ENCODE measurements around the gene TMEM106C. TPM values are rescaled to one million over a fixed set of nuclear protein-coding genes. Genes with fewer than 3 reads are reported as not detected.

Gene TMEM106C
- total RNA-seq, 1 experiment from 2014 or later: 48.3 TPM

DNA sequence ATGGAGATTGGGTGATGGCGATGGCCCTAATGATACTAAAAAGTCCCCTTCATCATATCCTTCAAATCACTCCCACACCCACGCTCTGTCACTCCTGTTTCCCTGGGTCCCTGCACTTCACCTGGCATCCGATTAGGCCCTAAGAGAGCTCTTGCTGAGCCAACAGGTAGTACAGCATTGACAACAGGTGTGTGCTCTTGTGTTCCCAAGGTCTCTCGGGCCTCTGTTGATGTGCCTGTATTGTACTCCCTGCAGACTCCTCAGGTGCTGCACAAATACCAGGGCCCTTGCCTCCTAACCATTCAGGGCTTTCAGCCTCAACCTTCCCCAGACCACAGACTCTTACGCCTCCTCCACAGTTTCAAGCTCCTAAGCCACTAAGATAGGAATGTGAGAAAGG lies 32.8 kb upstream of the TMEM106C start (continued):
- TF ChIP-seq, protein P1, sequence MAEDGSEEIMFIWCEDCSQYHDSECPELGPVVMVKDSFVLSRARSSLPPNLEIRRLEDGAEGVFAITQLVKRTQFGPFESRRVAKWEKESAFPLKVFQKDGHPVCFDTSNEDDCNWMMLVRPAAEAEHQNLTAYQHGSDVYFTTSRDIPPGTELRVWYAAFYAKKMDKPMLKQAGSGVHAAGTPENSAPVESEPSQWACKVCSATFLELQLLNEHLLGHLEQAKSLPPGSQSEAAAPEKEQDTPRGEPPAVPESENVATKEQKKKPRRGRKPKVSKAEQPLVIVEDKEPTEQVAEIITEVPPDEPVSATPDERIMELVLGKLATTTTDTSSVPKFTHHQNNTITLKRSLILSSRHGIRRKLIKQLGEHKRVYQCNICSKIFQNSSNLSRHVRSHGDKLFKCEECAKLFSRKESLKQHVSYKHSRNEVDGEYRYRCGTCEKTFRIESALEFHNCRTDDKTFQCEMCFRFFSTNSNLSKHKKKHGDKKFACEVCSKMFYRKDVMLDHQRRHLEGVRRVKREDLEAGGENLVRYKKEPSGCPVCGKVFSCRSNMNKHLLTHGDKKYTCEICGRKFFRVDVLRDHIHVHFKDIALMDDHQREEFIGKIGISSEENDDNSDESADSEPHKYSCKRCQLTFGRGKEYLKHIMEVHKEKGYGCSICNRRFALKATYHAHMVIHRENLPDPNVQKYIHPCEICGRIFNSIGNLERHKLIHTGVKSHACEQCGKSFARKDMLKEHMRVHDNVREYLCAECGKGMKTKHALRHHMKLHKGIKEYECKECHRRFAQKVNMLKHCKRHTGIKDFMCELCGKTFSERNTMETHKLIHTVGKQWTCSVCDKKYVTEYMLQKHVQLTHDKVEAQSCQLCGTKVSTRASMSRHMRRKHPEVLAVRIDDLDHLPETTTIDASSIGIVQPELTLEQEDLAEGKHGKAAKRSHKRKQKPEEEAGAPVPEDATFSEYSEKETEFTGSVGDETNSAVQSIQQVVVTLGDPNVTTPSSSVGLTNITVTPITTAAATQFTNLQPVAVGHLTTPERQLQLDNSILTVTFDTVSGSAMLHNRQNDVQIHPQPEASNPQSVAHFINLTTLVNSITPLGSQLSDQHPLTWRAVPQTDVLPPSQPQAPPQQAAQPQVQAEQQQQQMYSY (CRISPR knock-in tag; IDR thresholded peaks at IDR 0.05): no peak
- no peak for TF ChIP-seq NR1H2 (CRISPR knock-in tag; IDR thresholded peaks at IDR 0.05)
- no peak for TF ChIP-seq SOX15 (CRISPR knock-in tag; IDR thresholded peaks at IDR 0.05)
- TF ChIP-seq, protein P2, sequence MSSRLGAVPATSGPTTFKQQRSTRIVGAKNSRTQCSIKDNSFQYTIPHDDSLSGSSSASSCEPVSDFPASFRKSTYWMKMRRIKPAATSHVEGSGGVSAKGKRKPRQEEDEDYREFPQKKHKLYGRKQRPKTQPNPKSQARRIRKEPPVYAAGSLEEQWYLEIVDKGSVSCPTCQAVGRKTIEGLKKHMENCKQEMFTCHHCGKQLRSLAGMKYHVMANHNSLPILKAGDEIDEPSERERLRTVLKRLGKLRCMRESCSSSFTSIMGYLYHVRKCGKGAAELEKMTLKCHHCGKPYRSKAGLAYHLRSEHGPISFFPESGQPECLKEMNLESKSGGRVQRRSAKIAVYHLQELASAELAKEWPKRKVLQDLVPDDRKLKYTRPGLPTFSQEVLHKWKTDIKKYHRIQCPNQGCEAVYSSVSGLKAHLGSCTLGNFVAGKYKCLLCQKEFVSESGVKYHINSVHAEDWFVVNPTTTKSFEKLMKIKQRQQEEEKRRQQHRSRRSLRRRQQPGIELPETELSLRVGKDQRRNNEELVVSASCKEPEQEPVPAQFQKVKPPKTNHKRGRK (CRISPR knock-in tag; IDR thresholded peaks at IDR 0.05; ENCODE audit: borderline replicate concordance): no peak
- TF ChIP-seq, protein P3, sequence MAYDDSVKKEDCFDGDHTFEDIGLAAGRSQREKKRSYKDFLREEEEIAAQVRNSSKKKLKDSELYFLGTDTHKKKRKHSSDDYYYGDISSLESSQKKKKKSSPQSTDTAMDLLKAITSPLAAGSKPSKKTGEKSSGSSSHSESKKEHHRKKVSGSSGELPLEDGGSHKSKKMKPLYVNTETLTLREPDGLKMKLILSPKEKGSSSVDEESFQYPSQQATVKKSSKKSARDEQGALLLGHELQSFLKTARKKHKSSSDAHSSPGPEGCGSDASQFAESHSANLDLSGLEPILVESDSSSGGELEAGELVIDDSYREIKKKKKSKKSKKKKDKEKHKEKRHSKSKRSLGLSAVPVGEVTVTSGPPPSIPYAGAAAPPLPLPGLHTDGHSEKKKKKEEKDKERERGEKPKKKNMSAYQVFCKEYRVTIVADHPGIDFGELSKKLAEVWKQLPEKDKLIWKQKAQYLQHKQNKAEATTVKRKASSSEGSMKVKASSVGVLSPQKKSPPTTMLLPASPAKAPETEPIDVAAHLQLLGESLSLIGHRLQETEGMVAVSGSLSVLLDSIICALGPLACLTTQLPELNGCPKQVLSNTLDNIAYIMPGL (CRISPR knock-in tag; IDR thresholded peaks at IDR 0.05): no peak
- no peak for TF ChIP-seq FOXJ3 (CRISPR knock-in tag; IDR thresholded peaks at IDR 0.05; ENCODE audit: borderline replicate concordance)

DNA sequence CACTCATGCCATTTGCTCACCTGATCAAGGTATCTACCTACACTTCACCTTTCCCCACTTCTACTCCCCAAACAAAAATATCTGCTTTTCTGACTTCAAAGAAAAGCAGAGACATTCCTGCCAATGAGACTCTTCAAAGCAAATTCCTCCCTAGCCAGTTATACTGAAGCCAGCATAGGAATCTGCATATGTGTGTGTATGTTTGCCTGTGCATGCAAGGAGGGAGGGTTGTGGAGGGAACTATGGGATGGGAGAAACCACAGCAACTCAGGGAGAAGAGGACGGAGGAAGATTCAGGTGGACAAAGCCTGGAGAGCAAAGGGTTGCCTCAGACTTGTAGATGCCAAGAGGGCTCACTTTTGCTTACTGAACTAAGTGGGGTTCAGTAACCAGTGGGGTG lies 32.2 kb upstream of the TMEM106C start:
- ATAC-seq (no peak), DNase-seq (ENCODE audit: low spot score) (no peak)
- H3K27ac Mint-ChIP-seq: no peak overlapping the region
- TF ChIP-seq ZNF219 (CRISPR knock-in tag; IDR thresholded peaks at IDR 0.05; ENCODE audit: borderline replicate concordance) (no peak), FOXK1 (CRISPR knock-in tag; IDR thresholded peaks at IDR 0.05) (no peak), ZNF416 (CRISPR knock-in tag; IDR thresholded peaks at IDR 0.05) (no peak), FOXP1 (CRISPR knock-in tag; IDR thresholded peaks at IDR 0.05; ENCODE audit: borderline replicate concordance) (no peak), ZNF232 (CRISPR knock-in tag; IDR thresholded peaks at IDR 0.05) (no peak), FOXJ3 (CRISPR knock-in tag; IDR thresholded peaks at IDR 0.05; ENCODE audit: borderline replicate concordance) (no peak), CREB1 (CRISPR knock-in tag; IDR thresholded peaks at IDR 0.05) (no peak)
- TF ChIP-seq, protein P2 (CRISPR knock-in tag; IDR thresholded peaks at IDR 0.05; ENCODE audit: borderline replicate concordance): no peak
- POLR2A ChIA-PET: interaction anchor here (0.6 kb wide), 1 partner anchor 725 kb away, joined by 5 read pairs; no protein-coding TSS in a partner anchor
- CTCF ChIA-PET: interaction anchor here (1.4 kb wide), 1 partner anchor 11 kb away, joined by 3 read pairs; no protein-coding TSS in a partner anchor
- H3K27me3 Mint-ChIP-seq (ENCODE audit: low read depth): peaks cover 4% of the 10 kb centered on the region; the same call in 1 of the 2 replicates
- no peaks in the 10 kb centered on the region for H3K4me1 Mint-ChIP-seq
- no peaks in the 10 kb centered on the region for H3K36me3 Mint-ChIP-seq
- no peaks in the 10 kb centered on the region for H3K9me3 Mint-ChIP-seq
- H3K4me3 Mint-ChIP-seq: no peak overlapping the region

DNA sequence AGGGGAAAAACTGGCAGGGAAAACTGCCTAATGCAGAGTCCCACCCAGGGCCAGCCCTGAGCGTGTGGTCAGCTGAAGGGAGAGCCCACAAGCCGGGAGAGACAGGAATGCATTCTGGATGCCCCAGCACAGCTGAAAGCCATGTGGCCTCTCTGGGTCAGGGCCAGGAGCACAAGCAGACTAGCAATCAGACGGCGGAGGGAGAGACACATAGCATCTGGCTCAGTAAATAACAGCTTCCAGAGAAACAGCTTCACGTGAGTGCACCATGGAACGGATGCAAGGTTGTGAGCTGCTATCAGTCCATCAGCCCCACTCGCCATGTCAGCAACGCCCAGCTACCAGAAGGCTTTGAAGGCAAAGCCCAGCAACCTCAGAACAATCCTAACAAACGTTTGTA lies 28.2 kb upstream of the TMEM106C start:
- ATAC-seq: no peak
- H3K9me3 Mint-ChIP-seq: no peaks in the 10 kb centered on the region
- DNase-seq (ENCODE audit: low spot score): no peak
- CTCF ChIA-PET: interaction anchor here (1.3 to 2.0 kb wide), 3 partner anchors 15 to 30 kb away, joined by 3 to 10 read pairs (median 10); partner anchors contain the start of gene VDR
- no peaks in the 10 kb centered on the region for H3K36me3 Mint-ChIP-seq
- no peaks in the 10 kb centered on the region for H3K4me1 Mint-ChIP-seq
- H3K27ac Mint-ChIP-seq: no peak overlapping the region
- H3K27me3 Mint-ChIP-seq (ENCODE audit: low read depth): peaks cover 7% of the 10 kb centered on the region; the same call in 1 of the 2 replicates
- POLR2A ChIA-PET: no interaction called here
- H3K4me3 Mint-ChIP-seq: no peak overlapping the region
- no peak for TF ChIP-seq GTF2I (CRISPR knock-in tag; conservative IDR thresholded peaks at IDR 0.05)
- TF ChIP-seq, protein P4, sequence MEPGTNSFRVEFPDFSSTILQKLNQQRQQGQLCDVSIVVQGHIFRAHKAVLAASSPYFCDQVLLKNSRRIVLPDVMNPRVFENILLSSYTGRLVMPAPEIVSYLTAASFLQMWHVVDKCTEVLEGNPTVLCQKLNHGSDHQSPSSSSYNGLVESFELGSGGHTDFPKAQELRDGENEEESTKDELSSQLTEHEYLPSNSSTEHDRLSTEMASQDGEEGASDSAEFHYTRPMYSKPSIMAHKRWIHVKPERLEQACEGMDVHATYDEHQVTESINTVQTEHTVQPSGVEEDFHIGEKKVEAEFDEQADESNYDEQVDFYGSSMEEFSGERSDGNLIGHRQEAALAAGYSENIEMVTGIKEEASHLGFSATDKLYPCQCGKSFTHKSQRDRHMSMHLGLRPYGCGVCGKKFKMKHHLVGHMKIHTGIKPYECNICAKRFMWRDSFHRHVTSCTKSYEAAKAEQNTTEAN (CRISPR knock-in tag; IDR thresholded peaks at IDR 0.05): no peak
- TF ChIP-seq, protein P5, sequence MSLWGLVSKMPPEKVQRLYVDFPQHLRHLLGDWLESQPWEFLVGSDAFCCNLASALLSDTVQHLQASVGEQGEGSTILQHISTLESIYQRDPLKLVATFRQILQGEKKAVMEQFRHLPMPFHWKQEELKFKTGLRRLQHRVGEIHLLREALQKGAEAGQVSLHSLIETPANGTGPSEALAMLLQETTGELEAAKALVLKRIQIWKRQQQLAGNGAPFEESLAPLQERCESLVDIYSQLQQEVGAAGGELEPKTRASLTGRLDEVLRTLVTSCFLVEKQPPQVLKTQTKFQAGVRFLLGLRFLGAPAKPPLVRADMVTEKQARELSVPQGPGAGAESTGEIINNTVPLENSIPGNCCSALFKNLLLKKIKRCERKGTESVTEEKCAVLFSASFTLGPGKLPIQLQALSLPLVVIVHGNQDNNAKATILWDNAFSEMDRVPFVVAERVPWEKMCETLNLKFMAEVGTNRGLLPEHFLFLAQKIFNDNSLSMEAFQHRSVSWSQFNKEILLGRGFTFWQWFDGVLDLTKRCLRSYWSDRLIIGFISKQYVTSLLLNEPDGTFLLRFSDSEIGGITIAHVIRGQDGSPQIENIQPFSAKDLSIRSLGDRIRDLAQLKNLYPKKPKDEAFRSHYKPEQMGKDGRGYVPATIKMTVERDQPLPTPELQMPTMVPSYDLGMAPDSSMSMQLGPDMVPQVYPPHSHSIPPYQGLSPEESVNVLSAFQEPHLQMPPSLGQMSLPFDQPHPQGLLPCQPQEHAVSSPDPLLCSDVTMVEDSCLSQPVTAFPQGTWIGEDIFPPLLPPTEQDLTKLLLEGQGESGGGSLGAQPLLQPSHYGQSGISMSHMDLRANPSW (CRISPR knock-in tag; conservative IDR thresholded peaks at IDR 0.05; ENCODE audit: low read depth): no peak
- TF ChIP-seq NFATC4 (CRISPR knock-in tag; IDR thresholded peaks at IDR 0.05): no peak
- TF ChIP-seq, protein P6, sequence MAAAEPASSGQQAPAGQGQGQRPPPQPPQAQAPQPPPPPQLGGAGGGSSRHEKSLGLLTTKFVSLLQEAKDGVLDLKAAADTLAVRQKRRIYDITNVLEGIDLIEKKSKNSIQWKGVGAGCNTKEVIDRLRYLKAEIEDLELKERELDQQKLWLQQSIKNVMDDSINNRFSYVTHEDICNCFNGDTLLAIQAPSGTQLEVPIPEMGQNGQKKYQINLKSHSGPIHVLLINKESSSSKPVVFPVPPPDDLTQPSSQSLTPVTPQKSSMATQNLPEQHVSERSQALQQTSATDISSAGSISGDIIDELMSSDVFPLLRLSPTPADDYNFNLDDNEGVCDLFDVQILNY (CRISPR knock-in tag; IDR thresholded peaks at IDR 0.05): no peak
- TF ChIP-seq, protein P3 (CRISPR knock-in tag; IDR thresholded peaks at IDR 0.05): no peak
